ENCODE data around the gene IRF6. TPM values are rescaled to one million over a fixed set of nuclear protein-coding genes. Genes with fewer than 3 reads are reported as not detected.
A peak's percentile ranks its signal among the peaks of the same experiment; 100 is the strongest.

Gene IRF6
- total RNA-seq, 1 donor from 2014 or later = 0.05 TPM

DNA sequence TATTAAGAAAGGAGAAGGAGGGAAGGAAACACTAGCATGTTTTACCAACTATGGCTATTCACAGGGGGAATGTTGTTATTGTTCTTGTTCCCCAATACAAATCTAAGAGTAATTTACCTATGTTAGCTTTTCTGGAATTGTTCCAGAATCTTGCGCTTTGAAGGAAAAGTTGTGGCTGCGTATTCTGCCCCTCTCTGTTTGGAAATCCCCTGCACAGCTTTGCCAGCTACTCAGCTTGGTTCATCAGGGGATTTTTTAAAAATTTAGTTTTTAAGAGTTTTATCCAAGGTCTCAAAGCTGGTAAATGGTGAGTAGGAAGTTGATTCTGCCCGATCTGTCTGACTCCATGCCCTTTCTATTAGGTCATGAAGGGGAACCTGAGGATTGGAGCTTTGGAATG lies 9.5 kb upstream of the IRF6 start:
- Mint-ChIP-seq H3K4me3 (no peak overlapping the region), H3K36me3 (ENCODE audit: low read depth) (no peaks in the 10 kb centered on the region), H3K27me3 (ENCODE audit: low read depth) (peaks cover 71% of the 10 kb centered on the region), H3K4me1 (no peaks in the 10 kb centered on the region), H3K9me3 (no peaks in the 10 kb centered on the region), H3K27ac (ENCODE audit: unreplicated experiment) (no peak overlapping the region)
- no peak for DNase-seq (ENCODE audit: low read depth, low spot score)
- TF ChIP-seq, protein P1, sequence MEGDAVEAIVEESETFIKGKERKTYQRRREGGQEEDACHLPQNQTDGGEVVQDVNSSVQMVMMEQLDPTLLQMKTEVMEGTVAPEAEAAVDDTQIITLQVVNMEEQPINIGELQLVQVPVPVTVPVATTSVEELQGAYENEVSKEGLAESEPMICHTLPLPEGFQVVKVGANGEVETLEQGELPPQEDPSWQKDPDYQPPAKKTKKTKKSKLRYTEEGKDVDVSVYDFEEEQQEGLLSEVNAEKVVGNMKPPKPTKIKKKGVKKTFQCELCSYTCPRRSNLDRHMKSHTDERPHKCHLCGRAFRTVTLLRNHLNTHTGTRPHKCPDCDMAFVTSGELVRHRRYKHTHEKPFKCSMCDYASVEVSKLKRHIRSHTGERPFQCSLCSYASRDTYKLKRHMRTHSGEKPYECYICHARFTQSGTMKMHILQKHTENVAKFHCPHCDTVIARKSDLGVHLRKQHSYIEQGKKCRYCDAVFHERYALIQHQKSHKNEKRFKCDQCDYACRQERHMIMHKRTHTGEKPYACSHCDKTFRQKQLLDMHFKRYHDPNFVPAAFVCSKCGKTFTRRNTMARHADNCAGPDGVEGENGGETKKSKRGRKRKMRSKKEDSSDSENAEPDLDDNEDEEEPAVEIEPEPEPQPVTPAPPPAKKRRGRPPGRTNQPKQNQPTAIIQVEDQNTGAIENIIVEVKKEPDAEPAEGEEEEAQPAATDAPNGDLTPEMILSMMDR (conservative IDR thresholded peaks at IDR 0.05) = no peak

DNA sequence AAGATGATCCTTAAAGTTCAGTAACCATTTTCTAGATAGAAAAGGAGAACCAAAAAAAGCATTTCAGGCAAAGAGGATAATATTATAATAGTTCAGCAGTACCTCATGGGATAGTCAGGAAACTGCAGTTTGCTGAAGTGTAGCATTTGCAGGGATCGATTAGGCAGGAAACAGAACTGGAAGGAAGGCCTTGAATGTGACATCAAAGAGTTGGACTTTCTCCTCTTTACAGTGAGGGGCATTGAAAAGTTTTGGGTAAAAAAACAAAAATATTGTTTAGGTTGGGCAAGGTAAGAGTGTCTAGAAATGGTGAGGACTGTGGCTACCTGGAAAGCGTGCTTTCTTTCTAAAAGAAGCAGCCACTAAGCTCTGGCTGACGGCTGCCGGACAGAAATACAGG lies 8.0 kb upstream of the IRF6 start:
- Mint-ChIP-seq H3K27me3 (ENCODE audit: low read depth) (peaks cover 71% of the 10 kb centered on the region), H3K4me1 (no peaks in the 10 kb centered on the region), H3K27ac (ENCODE audit: unreplicated experiment) (peak overlapping the region; percentile 15), H3K4me3 (no peak overlapping the region), H3K36me3 (ENCODE audit: low read depth) (no peaks in the 10 kb centered on the region), H3K9me3 (no peaks in the 10 kb centered on the region)
- no peak for DNase-seq (ENCODE audit: low read depth, low spot score)
- TF ChIP-seq, protein P1 (conservative IDR thresholded peaks at IDR 0.05) = no peak

DNA sequence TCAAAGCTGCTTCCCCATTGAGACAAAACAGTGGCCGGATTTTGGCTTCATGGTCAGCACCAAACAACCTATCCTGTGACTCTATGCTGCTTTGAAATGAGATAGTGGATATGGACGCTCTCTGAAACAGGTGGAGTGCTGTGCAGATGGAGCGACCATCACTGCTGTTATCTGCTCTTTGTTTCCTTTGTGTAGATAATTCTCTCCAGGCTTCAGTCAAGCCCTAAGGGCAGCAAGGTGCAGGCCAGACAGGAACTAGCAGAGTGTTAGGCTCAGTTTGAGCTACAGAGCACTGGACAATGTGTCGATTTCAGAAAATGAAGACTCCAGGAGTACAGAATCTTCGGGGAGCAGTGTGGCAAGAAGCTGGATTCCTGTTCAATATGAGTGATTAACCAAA lies 4.8 kb upstream of the IRF6 start:
- DNase-seq (ENCODE audit: low read depth, low spot score) = no peak

DNA sequence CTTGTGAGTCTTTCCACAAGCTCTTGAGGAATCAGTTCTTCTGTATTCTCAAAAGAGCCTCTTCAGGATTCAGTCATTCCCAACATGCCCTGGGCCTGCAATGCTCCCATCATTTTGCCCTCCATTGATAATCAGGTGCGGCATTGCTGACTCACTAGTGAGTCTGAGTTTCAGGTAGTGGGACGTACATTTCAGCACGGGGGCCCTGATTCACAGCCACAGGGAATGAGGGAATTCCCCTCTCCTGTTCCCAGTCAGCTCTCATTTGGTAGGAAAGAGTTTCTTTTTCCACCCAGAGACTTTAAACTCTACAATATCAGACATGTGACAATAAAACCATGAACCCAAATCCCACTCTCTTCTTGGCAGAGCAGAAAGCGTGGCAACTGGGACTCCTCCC lies 3.7 kb upstream of the IRF6 start:
- Mint-ChIP-seq H3K4me1 (peaks cover 6% of the 10 kb centered on the region), H3K4me3 (no peak overlapping the region), H3K27ac (ENCODE audit: unreplicated experiment) (no peak overlapping the region), H3K9me3 (no peaks in the 10 kb centered on the region), H3K27me3 (ENCODE audit: low read depth) (peaks cover 62% of the 10 kb centered on the region), H3K36me3 (ENCODE audit: low read depth) (no peaks in the 10 kb centered on the region)
- DNase-seq (ENCODE audit: low read depth, low spot score) = no peak
- TF ChIP-seq, protein P1 (conservative IDR thresholded peaks at IDR 0.05) = no peak

More for the DNA sequence above, 4.8 kb upstream of the IRF6 start:
- Mint-ChIP-seq H3K36me3 (ENCODE audit: low read depth) (no peaks in the 10 kb centered on the region), H3K4me1 (peaks cover 6% of the 10 kb centered on the region), H3K4me3 (no peak overlapping the region), H3K27ac (ENCODE audit: unreplicated experiment) (no peak overlapping the region), H3K27me3 (ENCODE audit: low read depth) (peaks cover 55% of the 10 kb centered on the region), H3K9me3 (no peaks in the 10 kb centered on the region)
- TF ChIP-seq, protein P1 (conservative IDR thresholded peaks at IDR 0.05) = no peak

DNA sequence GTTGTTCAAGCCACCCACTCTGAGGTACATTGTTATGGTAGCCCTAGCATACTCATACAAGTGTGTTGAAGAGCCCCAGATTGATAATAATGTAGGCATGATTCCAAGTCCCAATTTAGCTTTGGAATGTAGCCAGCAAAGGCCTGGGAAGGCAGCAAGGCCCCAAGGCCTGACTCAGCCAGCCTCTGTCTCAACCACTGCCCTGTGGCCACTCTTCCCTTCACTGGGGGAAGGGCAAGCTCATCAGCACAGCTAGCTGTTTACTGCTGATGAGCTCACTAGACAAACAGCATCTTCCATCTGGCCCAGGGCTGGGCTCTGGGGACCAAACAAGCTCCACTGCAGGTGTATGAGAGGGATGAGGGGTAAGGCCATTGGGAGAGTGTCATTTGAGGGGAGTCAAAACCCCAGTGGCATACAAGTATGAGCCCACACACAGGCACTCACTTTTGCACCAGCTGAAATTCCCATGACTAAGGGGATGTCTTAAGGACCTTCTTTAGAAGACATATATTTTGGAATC lies 2.2 kb upstream of the IRF6 start:
- DNase-seq (ENCODE audit: low read depth, low spot score) = no peak
- peaks cover 6% of the 10 kb centered on the region for H3K4me1 Mint-ChIP-seq
- peaks cover 65% of the 10 kb centered on the region for H3K27me3 Mint-ChIP-seq (ENCODE audit: low read depth)
- no peak overlapping the region for H3K4me3 Mint-ChIP-seq
- no peaks in the 10 kb centered on the region for H3K9me3 Mint-ChIP-seq
- no peak overlapping the region for H3K27ac Mint-ChIP-seq (ENCODE audit: unreplicated experiment)
- TF ChIP-seq, protein P1 (conservative IDR thresholded peaks at IDR 0.05) = no peak
- no peaks in the 10 kb centered on the region for H3K36me3 Mint-ChIP-seq (ENCODE audit: low read depth)
